ENCODE results near the gene CRB2.

CRB2 gene

GRCh38 chr9:123412171-123412820, 56.3 kb downstream of the CRB2 start:
- Histone ChIP-seq H3K4me3 (no peak overlapping the region), H3K27ac (no peak overlapping the region)
- TF ChIP-seq CTCF (IDR thresholded peaks at IDR 0.05) = no peak
- DNase-seq (ENCODE audit: low spot score) = no peak

- no peak overlapping the region for H3K27ac ChIP-seq
- no peak for DNase-seq (ENCODE audit: low spot score)
- no peak for TF ChIP-seq CTCF (IDR thresholded peaks at IDR 0.05)
- H3K4me3 ChIP-seq = no peak overlapping the region
These were observed 58.2 kb downstream of the CRB2 start for GRCh38 chr9:123414204-123414603.

GRCh38 chr9:123414936-123415930, 59.2 kb downstream of the CRB2 start:
- no peak for TF ChIP-seq CTCF (IDR thresholded peaks at IDR 0.05)
- DNase-seq (ENCODE audit: low spot score) = no peak
- Histone ChIP-seq H3K27ac (no peak overlapping the region), H3K4me3 (no peak overlapping the region)

GRCh38 chr9:123416176-123416575, 60.2 kb downstream of the CRB2 start:
- TF ChIP-seq CTCF (IDR thresholded peaks at IDR 0.05) = no peak
- Histone ChIP-seq H3K4me3 (no peak overlapping the region), H3K27ac (no peak overlapping the region)
- DNase-seq (ENCODE audit: low spot score) = no peak

GRCh38 chr9:123417289-123418051, 61.5 kb downstream of the CRB2 start:
- DNase-seq (ENCODE audit: low spot score) = no peak
- Histone ChIP-seq H3K27ac (no peak overlapping the region), H3K4me3 (no peak overlapping the region)
- no peak for TF ChIP-seq CTCF (IDR thresholded peaks at IDR 0.05)

- H3K4me3 ChIP-seq = no peak overlapping the region
- no peak for TF ChIP-seq CTCF (IDR thresholded peaks at IDR 0.05)
- no peak overlapping the region for H3K27ac ChIP-seq
- no peak for DNase-seq (ENCODE audit: low spot score)
These were observed 62.0 kb downstream of the CRB2 start for GRCh38 chr9:123418052-123418430.

Measured in coronary artery (tissue), 2 donors.